Naive thymus-derived CD4-positive, alpha-beta T cell (primary cell): ENCODE measurements around the gene COL23A1. TPM values are rescaled to one million over a fixed set of nuclear protein-coding genes. Genes with fewer than 3 reads are reported as not detected.

Experiments
- ATAC-seq: fragments of 150-1000 bp; cut with Tn5 transposase; 2 replicates; pipeline ENCODE4 v1.10.0; 2021; ENCODE audit warnings: mild to moderate bottlenecking, moderate library complexity
- CTCF ChIA-PET: fragments of 350-600 bp; sonication (Branson Sonifier 250); formaldehyde crosslinking; loops from one replicate; lab custom pipeline; 2021; ENCODE audit warnings: antibody characterized with exemption; lab: Charles Lee
- POLR2A ChIA-PET: fragments of 350-600 bp; sonication (Branson Sonifier 250); formaldehyde crosslinking; loops from one replicate; lab custom pipeline; 2021; ENCODE audit warnings: antibody characterized with exemption, inconsistent platforms; lab: Charles Lee
- DNase-seq, 9 donors: peaks; one replicate each; pipeline versions ENCODE4 v3.0.0 to v3.0.0-alpha.2; 2020 to 2022; ENCODE audit warnings: mixed read lengths in 1 of 9
- H3K27ac ChIP-seq: one replicate; pipeline ENCODE4 v1.7.0; 2013; ENCODE audit warnings: mild to moderate bottlenecking, low read depth, low read length, moderate library complexity
- H3K27me3 ChIP-seq, 2 donors: one replicate each; pipeline ENCODE4 v1.7.0; 2013; ENCODE audit warnings: low read length in 2 of 2, mild to moderate bottlenecking in 2 of 2, moderate library complexity in 2 of 2; ENCODE audit not compliant: control insufficient read depth in 2 of 2, insufficient read depth in 2 of 2
- H3K36me3 ChIP-seq, 3 experiments: 1 replicate in 2 of 3; 2 replicates in 1 of 3; pipeline ENCODE4 v1.7.0; 2013; ENCODE audit warnings: low read length in 3 of 3, mild to moderate bottlenecking in 3 of 3, moderate library complexity in 1 of 3; ENCODE audit not compliant: insufficient read depth in 3 of 3, control insufficient read depth in 2 of 3
- H3K4me1 ChIP-seq, 2 donors: one replicate each; pipeline ENCODE4 v1.7.0; 2013; ENCODE audit warnings: low read length in 2 of 2, mild to moderate bottlenecking in 2 of 2, moderate library complexity in 1 of 2; ENCODE audit not compliant: control insufficient read depth in 2 of 2, insufficient read depth in 2 of 2
- H3K4me3 ChIP-seq: 2 replicates; pipeline ENCODE4 v1.7.0; 2013; ENCODE audit warnings: mild to moderate bottlenecking, low read length
- H3K9me3 ChIP-seq, 3 experiments: 1 replicate in 2 of 3; 2 replicates in 1 of 3; pipeline ENCODE4 v1.7.0; 2013; ENCODE audit warnings: low read length in 3 of 3; ENCODE audit not compliant: control insufficient read depth in 2 of 3
- H3K27ac Mint-ChIP-seq, 9 donors: one replicate each; pipeline ENCODE4 v1.8.0; 2020 to 2022; ENCODE audit warnings: mixed read lengths in 9 of 9, mild to moderate bottlenecking in 8 of 9, moderate library complexity in 5 of 9, inconsistent platforms in 2 of 9
- H3K27me3 Mint-ChIP-seq, 5 donors: one replicate each; pipeline ENCODE4 v1.8.0; 2021 to 2022; ENCODE audit warnings: mixed read lengths in 5 of 5, mild to moderate bottlenecking in 1 of 5
- H3K36me3 Mint-ChIP-seq, 5 donors: one replicate each; pipeline ENCODE4 v1.8.0; 2020 to 2022; ENCODE audit warnings: mixed read lengths in 5 of 5, mild to moderate bottlenecking in 3 of 5, inconsistent platforms in 1 of 5
- H3K4me1 Mint-ChIP-seq, 7 donors: one replicate each; pipeline ENCODE4 v1.8.0; 2020 to 2022; ENCODE audit warnings: mixed read lengths in 7 of 7, mild to moderate bottlenecking in 3 of 7, inconsistent platforms in 1 of 7
- H3K4me3 Mint-ChIP-seq, 10 donors: one replicate each; pipeline ENCODE4 v1.8.0; 2020 to 2022; ENCODE audit warnings: mild to moderate bottlenecking in 10 of 10, mixed read lengths in 10 of 10, moderate library complexity in 6 of 10, inconsistent platforms in 2 of 10
- H3K9me3 Mint-ChIP-seq, 11 donors: one replicate each; pipeline ENCODE4 v1.8.0; 2020 to 2022; ENCODE audit warnings: mixed read lengths in 11 of 11, mild to moderate bottlenecking in 4 of 11, inconsistent platforms in 1 of 11, moderate library complexity in 1 of 11
- intact Hi-C, 2 donors: fragments of 100-400 bp; cut with micrococcal nuclease; formaldehyde crosslinking; loops; one replicate each; pipeline ENCODE4 v1.15.1; 2023
- polyA plus RNA-seq, 2 donors: library from polyadenylated mRNA; unstranded; fragments of 300-500 nt; fragmentation: Illumina TruSeq; gene quantifications; one replicate each; pipeline ENCODE4 v1.2.3, GENCODE V29; 2021
- total RNA-seq, 6 experiments: library from RNA in 5 of 6; stranded (reverse) in 5 of 6; gene quantifications; 1 replicate in 5 of 6; 2 replicates in 1 of 6; pipeline ENCODE4 v1.2.3 and lab custom pipeline; 2021 to 2026

COL23A1 gene
- total and polyA plus RNA-seq, 7 experiments from 2014 or later, result 0.13 to 0.32 (median 0.22) TPM; not detected in 4

- ATAC-seq (no peak), DNase-seq (peak in 1 of 9 donors; percentile 2)
- ChIA-PET CTCF (no interaction called here), POLR2A (no interaction called here)
- Mint-ChIP-seq H3K27me3 (peaks cover 0 to 14% (median 9%) of the 10 kb centered on the region in 5 donors), H3K9me3 (peaks cover 0 to 5% (median 0%) of the 10 kb centered on the region in 11 donors), H3K36me3 (no peaks in the 10 kb centered on the region), H3K27ac (no peak overlapping the region), H3K4me1 (peaks cover 0 to 1% (median 0%) of the 10 kb centered on the region in 7 donors), H3K4me3 (no peak overlapping the region)
- H3K9me3 ChIP-seq, result no peaks in the 10 kb centered on the region
- no peaks in the 10 kb centered on the region for H3K4me1 ChIP-seq
- no peak overlapping the region for H3K4me3 ChIP-seq
- H3K36me3 ChIP-seq, result no peaks in the 10 kb centered on the region
- intact Hi-C loops, result no loop called here
- no peaks in the 10 kb centered on the region for H3K27me3 ChIP-seq
- H3K27ac ChIP-seq, result no peak overlapping the region
Observed at GRCh38 chr5:178432421-178433272, 157.5 kb downstream of the COL23A1 start.

- Mint-ChIP-seq H3K36me3 (no peaks in the 10 kb centered on the region), H3K4me1 (peaks cover 0 to 1% (median 0%) of the 10 kb centered on the region in 7 donors), H3K9me3 (peaks cover 0 to 5% (median 0%) of the 10 kb centered on the region in 11 donors), H3K27me3 (peaks cover 0 to 14% (median 9%) of the 10 kb centered on the region in 5 donors), H3K4me3 (no peak overlapping the region), H3K27ac (no peak overlapping the region)
- intact Hi-C loops, result no loop called here
- ATAC-seq (no peak), DNase-seq (no peak)
- Histone ChIP-seq H3K27ac (no peak overlapping the region), H3K27me3 (no peaks in the 10 kb centered on the region), H3K9me3 (no peaks in the 10 kb centered on the region), H3K4me1 (no peaks in the 10 kb centered on the region), H3K36me3 (no peaks in the 10 kb centered on the region), H3K4me3 (no peak overlapping the region)
- ChIA-PET CTCF (interaction anchor here (0.6 kb wide), 1 partner anchor 17 kb away, joined by 3 read pairs; no protein-coding TSS in a partner anchor), POLR2A (no interaction called here)
Observed at GRCh38 chr5:178431782-178432165, 158.4 kb downstream of the COL23A1 start.

GRCh38 chr5:178431063-178431781, 159.0 kb downstream of the COL23A1 start:
- peaks cover 0 to 1% (median 0%) of the 10 kb centered on the region in 7 donors for H3K4me1 Mint-ChIP-seq
- H3K4me1 ChIP-seq, result no peaks in the 10 kb centered on the region
- H3K27ac Mint-ChIP-seq, result no peak overlapping the region
- no peaks in the 10 kb centered on the region for H3K36me3 Mint-ChIP-seq
- H3K9me3 Mint-ChIP-seq, result peaks cover 0 to 5% (median 0%) of the 10 kb centered on the region in 11 donors
- CTCF ChIA-PET, result interaction anchor here (0.6 kb wide), 1 partner anchor 17 kb away, joined by 3 read pairs; no protein-coding TSS in a partner anchor
- no peak overlapping the region for H3K27ac ChIP-seq
- no peaks in the 10 kb centered on the region for H3K27me3 ChIP-seq
- POLR2A ChIA-PET, result no interaction called here
- intact Hi-C loops, result no loop called here
- H3K4me3 ChIP-seq, result no peak overlapping the region
- H3K27me3 Mint-ChIP-seq, result peaks cover 0 to 14% (median 9%) of the 10 kb centered on the region in 5 donors
- H3K4me3 Mint-ChIP-seq, result no peak overlapping the region
- no peaks in the 10 kb centered on the region for H3K36me3 ChIP-seq
- no peak for DNase-seq
- ATAC-seq, result no peak
- H3K9me3 ChIP-seq, result no peaks in the 10 kb centered on the region

GRCh38 chr5:178430186-178431062, 159.8 kb downstream of the COL23A1 start:
- Mint-ChIP-seq H3K4me1 (peaks cover 0 to 1% (median 0%) of the 10 kb centered on the region in 7 donors), H3K27ac (no peak overlapping the region), H3K4me3 (no peak overlapping the region), H3K27me3 (peaks cover 0 to 8% (median 3%) of the 10 kb centered on the region in 5 donors), H3K36me3 (no peaks in the 10 kb centered on the region), H3K9me3 (peaks cover 0 to 5% (median 0%) of the 10 kb centered on the region in 11 donors)
- DNase-seq (peak in 1 of 9 donors; percentile 16), ATAC-seq (no peak)
- Histone ChIP-seq H3K27me3 (no peaks in the 10 kb centered on the region), H3K36me3 (no peaks in the 10 kb centered on the region), H3K4me1 (no peaks in the 10 kb centered on the region), H3K9me3 (no peaks in the 10 kb centered on the region), H3K4me3 (no peak overlapping the region), H3K27ac (no peak overlapping the region)
- CTCF ChIA-PET, result no interaction called here
- POLR2A ChIA-PET, result no interaction called here
- intact Hi-C loops, result no loop called here

- no peaks in the 10 kb centered on the region for H3K4me1 ChIP-seq
- Mint-ChIP-seq H3K4me3 (no peak overlapping the region), H3K4me1 (peaks cover 0 to 1% (median 0%) of the 10 kb centered on the region in 7 donors), H3K36me3 (no peaks in the 10 kb centered on the region), H3K27ac (no peak overlapping the region), H3K9me3 (peaks cover 0 to 5% (median 0%) of the 10 kb centered on the region in 11 donors), H3K27me3 (peaks cover 0 to 5% (median 3%) of the 10 kb centered on the region in 5 donors)
- H3K9me3 ChIP-seq, result no peaks in the 10 kb centered on the region
- CTCF ChIA-PET, result no interaction called here
- ATAC-seq (no peak), DNase-seq (peak in 1 of 9 donors; percentile 1)
- intact Hi-C loops, result no loop called here
- H3K4me3 ChIP-seq, result no peak overlapping the region
- H3K27ac ChIP-seq, result no peak overlapping the region
- POLR2A ChIA-PET, result no interaction called here
- H3K36me3 ChIP-seq, result no peaks in the 10 kb centered on the region
- H3K27me3 ChIP-seq, result no peaks in the 10 kb centered on the region
Observed at GRCh38 chr5:178429491-178430185, 160.6 kb downstream of the COL23A1 start.

DNA sequence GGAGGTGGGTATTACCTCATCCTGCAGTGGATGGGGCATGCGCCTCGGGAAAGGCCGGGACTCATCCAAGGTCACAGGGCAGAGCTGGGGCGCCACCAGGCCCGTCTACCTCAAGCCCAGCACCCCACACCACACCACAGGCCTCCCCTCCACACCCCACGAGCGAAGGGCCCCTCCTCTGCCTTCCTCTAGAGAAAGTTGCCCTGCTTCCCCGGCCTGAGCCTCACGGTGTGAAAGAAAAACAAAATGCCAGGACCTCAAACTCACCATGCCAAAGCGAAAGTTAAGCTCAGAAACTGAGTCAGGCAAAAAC, 161.1 kb downstream of the COL23A1 start:
- ATAC-seq (no peak), DNase-seq (no peak)
- ChIA-PET POLR2A (no interaction called here), CTCF (interaction anchor here (0.5 kb wide), 1 partner anchor 1756 kb away, joined by 3 read pairs; no protein-coding TSS in a partner anchor)
- Histone ChIP-seq H3K36me3 (no peaks in the 10 kb centered on the region), H3K27ac (no peak overlapping the region), H3K4me1 (no peaks in the 10 kb centered on the region), H3K4me3 (no peak overlapping the region), H3K27me3 (no peaks in the 10 kb centered on the region), H3K9me3 (no peaks in the 10 kb centered on the region)
- Mint-ChIP-seq H3K36me3 (no peaks in the 10 kb centered on the region), H3K9me3 (peaks cover 0 to 5% (median 0%) of the 10 kb centered on the region in 11 donors), H3K4me1 (peaks cover 0 to 1% (median 0%) of the 10 kb centered on the region in 7 donors), H3K27ac (no peak overlapping the region), H3K27me3 (peaks cover 0 to 5% (median 3%) of the 10 kb centered on the region in 5 donors), H3K4me3 (no peak overlapping the region)
- intact Hi-C loops, result no loop called here
